Measurements from ENCODE around the gene TRAPPC2. TPM values are rescaled to one million over a fixed set of nuclear protein-coding genes. Genes with fewer than 3 reads are reported as not detected.

TRAPPC2 gene
- total and polyA plus RNA-seq, 9 of the 15 experiments (the other 6 are each of a cell fraction or from before 2014, with no cell fraction given), result 10.3 to 30.6 (median 18.6) TPM

GRCh38 chrX:13689741-13690211 is 44.6 kb downstream of the TRAPPC2 start (continued):
- TF ChIP-seq MGA (IDR thresholded peaks at IDR 0.05) (peak; percentile 8; the same call in 1 of the 2 replicates), DPF2 (IDR thresholded peaks at IDR 0.05) (peak; percentile 16; the same call in 1 of the 2 replicates), POLR3A (IDR thresholded peaks at IDR 0.05; ENCODE audit: borderline replicate concordance, extremely low read depth, insufficient read depth, insufficient read length) (no peak), RAD51 (IDR thresholded peaks at IDR 0.05; ENCODE audit: borderline replicate concordance, low read depth) (peak; percentile 54; the same call in 1 of the 2 replicates), CEBPG (CRISPR knock-in tag; IDR thresholded peaks at IDR 0.05) (no peak), CEBPG (tag; conservative IDR thresholded peaks at IDR 0.05 in 1 of 2, IDR thresholded peaks at IDR 0.05 in 1 of 2) (peak in 1 of 2 experiments; percentile 43; a peak in 1 of 4 replicates), ZMIZ1 (IDR thresholded peaks at IDR 0.05; ENCODE audit: low read depth in 2 of 2, low read length in 2 of 2) (no peak), MLLT1 (IDR thresholded peaks at IDR 0.05) (peak in 1 of 2 experiments; percentile 16; a peak in 1 of 4 replicates), CEBPB (tag; IDR thresholded peaks at IDR 0.05) (peak; percentile 74)

All from K562 (cell line).